H1 (cell line): Measurements from ENCODE around the gene PLN.

Experiments
- ASH2L ChIP-seq: fragments of 200-600, 300-600 bp; sonication (generic); IDR thresholded peaks from one replicate; pipeline ENCODE4 v1.7.1; 2017; ENCODE audit warnings: low read length
- TF ChIP-seq, protein P1 (sequence below), 3 experiments: IDR thresholded peaks; 1 replicate in 2 of 3; 2 replicates in 1 of 3; pipeline versions ENCODE4 v1.5.1 to v1.6.1; 2011; ENCODE audit warnings: low read length in 3 of 3, mild to moderate bottlenecking in 3 of 3, inconsistent platforms in 2 of 3, low read depth in 1 of 3, moderate library complexity in 1 of 3; ENCODE audit not compliant: insufficient read depth in 1 of 3; ENCODE audit errors: control extremely low read depth in 1 of 3

DNA sequence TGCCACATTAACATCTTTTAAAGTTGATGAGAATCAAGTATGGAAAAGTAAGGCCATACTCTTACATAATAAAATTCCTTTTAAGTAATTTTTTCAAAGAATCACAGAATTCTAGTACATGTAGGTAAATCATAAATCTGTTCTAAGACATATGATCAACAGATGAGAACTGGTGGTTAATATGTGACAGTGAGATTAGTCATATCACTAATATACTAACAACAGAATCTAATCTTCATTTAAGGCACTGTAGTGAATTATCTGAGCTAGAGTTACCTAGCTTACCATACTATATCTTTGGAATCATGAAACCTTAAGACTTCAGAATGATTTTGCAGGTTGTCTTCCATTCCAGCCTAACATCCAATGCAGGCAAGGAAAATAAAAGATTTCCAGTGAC is 11.6 kb downstream of the PLN start:
- TF ChIP-seq, protein P1, sequence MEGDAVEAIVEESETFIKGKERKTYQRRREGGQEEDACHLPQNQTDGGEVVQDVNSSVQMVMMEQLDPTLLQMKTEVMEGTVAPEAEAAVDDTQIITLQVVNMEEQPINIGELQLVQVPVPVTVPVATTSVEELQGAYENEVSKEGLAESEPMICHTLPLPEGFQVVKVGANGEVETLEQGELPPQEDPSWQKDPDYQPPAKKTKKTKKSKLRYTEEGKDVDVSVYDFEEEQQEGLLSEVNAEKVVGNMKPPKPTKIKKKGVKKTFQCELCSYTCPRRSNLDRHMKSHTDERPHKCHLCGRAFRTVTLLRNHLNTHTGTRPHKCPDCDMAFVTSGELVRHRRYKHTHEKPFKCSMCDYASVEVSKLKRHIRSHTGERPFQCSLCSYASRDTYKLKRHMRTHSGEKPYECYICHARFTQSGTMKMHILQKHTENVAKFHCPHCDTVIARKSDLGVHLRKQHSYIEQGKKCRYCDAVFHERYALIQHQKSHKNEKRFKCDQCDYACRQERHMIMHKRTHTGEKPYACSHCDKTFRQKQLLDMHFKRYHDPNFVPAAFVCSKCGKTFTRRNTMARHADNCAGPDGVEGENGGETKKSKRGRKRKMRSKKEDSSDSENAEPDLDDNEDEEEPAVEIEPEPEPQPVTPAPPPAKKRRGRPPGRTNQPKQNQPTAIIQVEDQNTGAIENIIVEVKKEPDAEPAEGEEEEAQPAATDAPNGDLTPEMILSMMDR (IDR thresholded peaks at IDR 0.05; ENCODE audit: control extremely low read depth in 1 of 3, insufficient read depth in 1 of 3, low read depth in 1 of 3, low read length in 3 of 3), result no peak
- TF ChIP-seq ASH2L, result no peak
